HepG2 (cell line): ENCODE results near the gene TMEM238. TPM values are rescaled to one million over a fixed set of nuclear protein-coding genes. Genes with fewer than 3 reads are reported as not detected.

Experiments
- DMAP1 ChIP-seq: IDR thresholded peaks from 2 replicates; pipeline ENCODE4 v1.6.1; 2016
- MAF1 ChIP-seq: sonication (generic); formaldehyde crosslinking; IDR thresholded peaks from 2 replicates; pipeline ENCODE4 v1.5.0; 2020; ENCODE audit warnings: missing genetic modification reagents, borderline replicate concordance
- SMAD9 ChIP-seq: sonication (generic); formaldehyde crosslinking; IDR thresholded peaks from 2 replicates; pipeline ENCODE4 v1.5.1; 2020; ENCODE audit warnings: mild to moderate bottlenecking, missing genetic modification reagents
- SOX5 ChIP-seq: IDR thresholded peaks from 2 replicates; pipeline ENCODE4 v1.6.1; 2016; ENCODE audit warnings: borderline replicate concordance
- STAG1 ChIP-seq: sonication (generic); formaldehyde crosslinking; IDR thresholded peaks from 2 replicates; pipeline ENCODE4 v1.4.0; 2020; ENCODE audit warnings: missing genetic modification reagents
- SUZ12 ChIP-seq: fragments of 150-350 bp; IDR thresholded peaks from 2 replicates; pipeline ENCODE4 v1.6.1; 2014; ENCODE audit warnings: low read depth, low read length
- TSC22D2 ChIP-seq: sonication (generic); formaldehyde crosslinking; IDR thresholded peaks from 2 replicates; pipeline ENCODE4 v1.5.1; 2020; ENCODE audit warnings: missing genetic modification reagents, mild to moderate bottlenecking, borderline replicate concordance
- ZBTB38 ChIP-seq: sonication (generic); formaldehyde crosslinking; IDR thresholded peaks from 2 replicates; pipeline ENCODE4 v1.5.1; 2020; ENCODE audit warnings: mild to moderate bottlenecking, missing genetic modification reagents
- ZFAT ChIP-seq: sonication (generic); formaldehyde crosslinking; conservative IDR thresholded peaks from 2 replicates; pipeline ENCODE4 v1.8.1; 2023; ENCODE audit warnings: missing genetic modification reagents, inconsistent platforms
- ZNF124 ChIP-seq: sonication (generic); formaldehyde crosslinking; IDR thresholded peaks from 2 replicates; pipeline ENCODE4 v1.4.0; 2020; ENCODE audit warnings: missing genetic modification reagents
- ZNF224 ChIP-seq: sonication (generic); formaldehyde crosslinking; IDR thresholded peaks from 2 replicates; pipeline ENCODE4 v1.5.0; 2020; ENCODE audit warnings: mild to moderate bottlenecking, missing genetic modification reagents
- ZNF350 ChIP-seq: sonication (generic); formaldehyde crosslinking; IDR thresholded peaks from 2 replicates; pipeline ENCODE4 v1.4.0; 2020; ENCODE audit warnings: mild to moderate bottlenecking, low read depth, missing genetic modification reagents, borderline replicate concordance
- polyA plus RNA-seq, 8 experiments: library from polyadenylated mRNA; depleted of rRNA in 3 of 8; stranded (reverse) in 7 of 8; unstranded in 1 of 8; fragments of >200 nt; fragmentation: Illumina TruSeq in 4 of 8; extraction: Trizol in 4 of 8; gene quantifications; 2 replicates each; pipeline versions ENCODE4 v1.2.1 to v1.2.3, GENCODE V29; 2011 to 2016; ENCODE audit warnings: low read depth in 4 of 8, missing spikeins in 1 of 8, mixed read lengths in 1 of 8; ENCODE audit not compliant: insufficient read depth in 1 of 8
- total RNA-seq, 5 experiments: library from RNA; depleted of rRNA; stranded (reverse); fragments of >200 nt; fragmentation: Illumina TruSeq; extraction: Trizol; gene quantifications; 2 replicates each; pipeline ENCODE4 v1.2.3, GENCODE V29; 2016; ENCODE audit warnings: low read depth in 1 of 5
- TF ChIP-seq, protein P1 (sequence below): sonication (generic); formaldehyde crosslinking; IDR thresholded peaks from 2 replicates; pipeline ENCODE4 v1.5.1; 2020; ENCODE audit warnings: mild to moderate bottlenecking, missing genetic modification reagents
- TF ChIP-seq, protein P2 (sequence below): sonication (generic); formaldehyde crosslinking; IDR thresholded peaks from 2 replicates; pipeline ENCODE4 v1.4.0; 2020; ENCODE audit warnings: mild to moderate bottlenecking, missing genetic modification reagents
- TF ChIP-seq, protein P3 (sequence below): IDR thresholded peaks from 2 replicates; pipeline ENCODE4 v1.6.1; 2012; ENCODE audit warnings: low read depth, low read length, improper control_type of control experiment
- TF ChIP-seq, protein P4 (sequence below): sonication (generic); formaldehyde crosslinking; IDR thresholded peaks from 2 replicates; pipeline ENCODE4 v1.5.0; 2020; ENCODE audit warnings: mild to moderate bottlenecking, missing genetic modification reagents
- TF ChIP-seq, protein P5 (sequence below): sonication (generic); formaldehyde crosslinking; IDR thresholded peaks from 2 replicates; pipeline ENCODE4 v1.4.0; 2020; ENCODE audit warnings: missing genetic modification reagents

Gene TMEM238
- total and polyA plus RNA-seq, 2 of the 13 experiments (the other 11 are each of a cell fraction or from before 2014, with no cell fraction given): not detected

DNA sequence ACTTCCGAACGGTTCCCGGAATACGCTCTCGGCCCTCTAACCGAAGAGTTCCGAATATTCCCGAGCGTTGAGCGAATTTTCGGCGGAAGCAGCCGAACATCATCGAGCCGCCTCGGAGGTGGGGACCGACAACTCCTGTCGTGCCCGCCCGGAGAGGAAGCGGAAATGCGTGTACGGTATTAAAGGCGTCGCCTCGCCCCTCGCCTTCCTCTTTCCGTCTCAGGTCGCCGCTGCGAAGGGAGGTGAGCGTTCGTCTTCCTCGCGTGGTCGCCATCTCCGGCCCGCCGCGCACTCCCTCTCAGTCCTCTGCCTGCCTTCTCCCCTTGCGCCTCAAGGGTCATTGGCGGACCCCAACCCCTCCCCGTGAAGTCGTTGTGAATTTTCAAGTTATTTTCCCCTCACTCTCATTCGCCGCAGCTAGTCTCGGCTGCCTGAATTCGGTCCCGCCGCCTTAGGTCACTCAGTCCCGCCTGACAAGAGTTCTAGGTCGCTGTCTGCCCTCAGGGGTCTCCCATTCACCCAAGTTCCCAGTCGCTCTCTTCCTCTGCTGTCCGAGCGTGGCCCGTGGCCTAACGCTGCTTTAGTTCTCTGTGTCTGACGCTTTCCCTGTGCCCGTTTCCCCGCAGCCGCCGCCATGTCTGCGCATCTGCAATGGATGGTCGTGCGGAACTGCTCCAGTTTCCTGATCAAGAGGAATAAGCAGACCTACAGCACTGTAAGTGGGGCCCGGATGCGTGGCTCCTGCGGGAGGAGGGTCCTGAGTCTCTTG lies 1.8 kb upstream of the TMEM238 start, which contains the start of gene RPL28 (continued):
- TF ChIP-seq MAF1 (CRISPR knock-in tag): peak; percentile 77
- TF ChIP-seq, protein P1, sequence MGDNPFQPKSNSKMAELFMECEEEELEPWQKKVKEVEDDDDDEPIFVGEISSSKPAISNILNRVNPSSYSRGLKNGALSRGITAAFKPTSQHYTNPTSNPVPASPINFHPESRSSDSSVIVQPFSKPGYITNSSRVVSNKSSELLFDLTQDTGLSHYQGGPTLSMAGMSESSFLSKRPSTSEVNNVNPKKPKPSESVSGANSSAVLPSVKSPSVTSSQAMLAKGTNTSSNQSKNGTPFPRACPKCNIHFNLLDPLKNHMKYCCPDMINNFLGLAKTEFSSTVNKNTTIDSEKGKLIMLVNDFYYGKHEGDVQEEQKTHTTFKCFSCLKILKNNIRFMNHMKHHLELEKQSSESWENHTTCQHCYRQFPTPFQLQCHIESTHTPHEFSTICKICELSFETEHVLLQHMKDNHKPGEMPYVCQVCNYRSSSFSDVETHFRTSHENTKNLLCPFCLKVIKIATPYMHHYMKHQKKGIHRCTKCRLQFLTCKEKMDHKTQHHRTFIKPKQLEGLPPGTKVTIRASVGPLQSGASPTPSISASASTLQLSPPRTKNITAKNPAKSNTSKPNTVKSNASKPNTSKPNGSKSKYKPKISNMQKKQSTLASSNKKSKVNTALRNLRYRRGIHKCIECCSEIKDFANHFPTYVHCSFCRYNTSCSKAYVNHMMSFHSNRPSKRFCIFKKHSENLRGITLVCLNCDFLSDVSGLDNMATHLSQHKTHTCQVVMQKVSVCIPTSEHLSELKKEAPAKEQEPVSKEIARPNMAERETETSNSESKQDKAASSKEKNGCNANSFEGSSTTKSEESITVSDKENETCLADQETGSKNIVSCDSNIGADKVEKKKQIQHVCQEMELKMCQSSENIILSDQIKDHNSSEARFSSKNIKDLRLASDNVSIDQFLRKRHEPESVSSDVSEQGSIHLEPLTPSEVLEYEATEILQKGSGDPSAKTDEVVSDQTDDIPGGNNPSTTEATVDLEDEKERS: peak; percentile 75; the same call in 1 of the 2 replicates
- 0 out of 2 replicates have a peak, but pooled peaks have one; percentile 54 for TF ChIP-seq ZNF124 (CRISPR knock-in tag)
- TF ChIP-seq ZFAT: no peak
- peak; percentile 95 for TF ChIP-seq DMAP1
- TF ChIP-seq, protein P2, sequence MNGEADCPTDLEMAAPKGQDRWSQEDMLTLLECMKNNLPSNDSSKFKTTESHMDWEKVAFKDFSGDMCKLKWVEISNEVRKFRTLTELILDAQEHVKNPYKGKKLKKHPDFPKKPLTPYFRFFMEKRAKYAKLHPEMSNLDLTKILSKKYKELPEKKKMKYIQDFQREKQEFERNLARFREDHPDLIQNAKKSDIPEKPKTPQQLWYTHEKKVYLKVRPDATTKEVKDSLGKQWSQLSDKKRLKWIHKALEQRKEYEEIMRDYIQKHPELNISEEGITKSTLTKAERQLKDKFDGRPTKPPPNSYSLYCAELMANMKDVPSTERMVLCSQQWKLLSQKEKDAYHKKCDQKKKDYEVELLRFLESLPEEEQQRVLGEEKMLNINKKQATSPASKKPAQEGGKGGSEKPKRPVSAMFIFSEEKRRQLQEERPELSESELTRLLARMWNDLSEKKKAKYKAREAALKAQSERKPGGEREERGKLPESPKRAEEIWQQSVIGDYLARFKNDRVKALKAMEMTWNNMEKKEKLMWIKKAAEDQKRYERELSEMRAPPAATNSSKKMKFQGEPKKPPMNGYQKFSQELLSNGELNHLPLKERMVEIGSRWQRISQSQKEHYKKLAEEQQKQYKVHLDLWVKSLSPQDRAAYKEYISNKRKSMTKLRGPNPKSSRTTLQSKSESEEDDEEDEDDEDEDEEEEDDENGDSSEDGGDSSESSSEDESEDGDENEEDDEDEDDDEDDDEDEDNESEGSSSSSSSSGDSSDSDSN (CRISPR knock-in tag): peak; percentile 86
- TF ChIP-seq, protein P3, sequence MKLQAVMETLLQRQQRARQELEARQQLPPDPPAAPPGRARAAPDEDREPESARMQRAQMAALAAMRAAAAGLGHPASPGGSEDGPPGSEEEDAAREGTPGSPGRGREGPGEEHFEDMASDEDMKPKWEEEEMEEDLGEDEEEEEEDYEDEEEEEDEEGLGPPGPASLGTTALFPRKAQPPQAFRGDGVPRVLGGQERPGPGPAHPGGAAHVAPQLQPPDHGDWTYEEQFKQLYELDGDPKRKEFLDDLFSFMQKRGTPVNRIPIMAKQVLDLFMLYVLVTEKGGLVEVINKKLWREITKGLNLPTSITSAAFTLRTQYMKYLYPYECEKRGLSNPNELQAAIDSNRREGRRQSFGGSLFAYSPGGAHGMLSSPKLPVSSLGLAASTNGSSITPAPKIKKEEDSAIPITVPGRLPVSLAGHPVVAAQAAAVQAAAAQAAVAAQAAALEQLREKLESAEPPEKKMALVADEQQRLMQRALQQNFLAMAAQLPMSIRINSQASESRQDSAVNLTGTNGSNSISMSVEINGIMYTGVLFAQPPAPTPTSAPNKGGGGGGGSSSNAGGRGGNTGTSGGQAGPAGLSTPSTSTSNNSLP: no peak
- TF ChIP-seq ZBTB38 (CRISPR knock-in tag): peak; percentile 65; the same call in 1 of the 2 replicates
- peak; percentile 84 for TF ChIP-seq TSC22D2 (CRISPR knock-in tag)
- peak; percentile 92 for TF ChIP-seq ZNF350 (CRISPR knock-in tag)
- no peak for TF ChIP-seq SUZ12
- no peak for TF ChIP-seq SMAD9 (CRISPR knock-in tag)
- TF ChIP-seq, protein P4, sequence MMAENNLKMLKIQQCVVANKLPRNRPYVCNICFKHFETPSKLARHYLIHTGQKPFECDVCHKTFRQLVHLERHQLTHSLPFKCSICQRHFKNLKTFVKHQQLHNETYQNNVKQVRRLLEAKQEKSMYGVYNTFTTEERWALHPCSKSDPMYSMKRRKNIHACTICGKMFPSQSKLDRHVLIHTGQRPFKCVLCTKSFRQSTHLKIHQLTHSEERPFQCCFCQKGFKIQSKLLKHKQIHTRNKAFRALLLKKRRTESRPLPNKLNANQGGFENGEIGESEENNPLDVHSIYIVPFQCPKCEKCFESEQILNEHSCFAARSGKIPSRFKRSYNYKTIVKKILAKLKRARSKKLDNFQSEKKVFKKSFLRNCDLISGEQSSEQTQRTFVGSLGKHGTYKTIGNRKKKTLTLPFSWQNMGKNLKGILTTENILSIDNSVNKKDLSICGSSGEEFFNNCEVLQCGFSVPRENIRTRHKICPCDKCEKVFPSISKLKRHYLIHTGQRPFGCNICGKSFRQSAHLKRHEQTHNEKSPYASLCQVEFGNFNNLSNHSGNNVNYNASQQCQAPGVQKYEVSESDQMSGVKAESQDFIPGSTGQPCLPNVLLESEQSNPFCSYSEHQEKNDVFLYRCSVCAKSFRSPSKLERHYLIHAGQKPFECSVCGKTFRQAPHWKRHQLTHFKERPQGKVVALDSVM (CRISPR knock-in tag): no peak; the same call in 1 of the 2 replicates
- 0 out of 2 replicates have a peak, but pooled peaks have one; percentile 58 for TF ChIP-seq ZNF224 (CRISPR knock-in tag)
- TF ChIP-seq, protein P5, sequence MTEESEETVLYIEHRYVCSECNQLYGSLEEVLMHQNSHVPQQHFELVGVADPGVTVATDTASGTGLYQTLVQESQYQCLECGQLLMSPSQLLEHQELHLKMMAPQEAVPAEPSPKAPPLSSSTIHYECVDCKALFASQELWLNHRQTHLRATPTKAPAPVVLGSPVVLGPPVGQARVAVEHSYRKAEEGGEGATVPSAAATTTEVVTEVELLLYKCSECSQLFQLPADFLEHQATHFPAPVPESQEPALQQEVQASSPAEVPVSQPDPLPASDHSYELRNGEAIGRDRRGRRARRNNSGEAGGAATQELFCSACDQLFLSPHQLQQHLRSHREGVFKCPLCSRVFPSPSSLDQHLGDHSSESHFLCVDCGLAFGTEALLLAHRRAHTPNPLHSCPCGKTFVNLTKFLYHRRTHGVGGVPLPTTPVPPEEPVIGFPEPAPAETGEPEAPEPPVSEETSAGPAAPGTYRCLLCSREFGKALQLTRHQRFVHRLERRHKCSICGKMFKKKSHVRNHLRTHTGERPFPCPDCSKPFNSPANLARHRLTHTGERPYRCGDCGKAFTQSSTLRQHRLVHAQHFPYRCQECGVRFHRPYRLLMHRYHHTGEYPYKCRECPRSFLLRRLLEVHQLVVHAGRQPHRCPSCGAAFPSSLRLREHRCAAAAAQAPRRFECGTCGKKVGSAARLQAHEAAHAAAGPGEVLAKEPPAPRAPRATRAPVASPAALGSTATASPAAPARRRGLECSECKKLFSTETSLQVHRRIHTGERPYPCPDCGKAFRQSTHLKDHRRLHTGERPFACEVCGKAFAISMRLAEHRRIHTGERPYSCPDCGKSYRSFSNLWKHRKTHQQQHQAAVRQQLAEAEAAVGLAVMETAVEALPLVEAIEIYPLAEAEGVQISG (CRISPR knock-in tag): peak; percentile 88
- TF ChIP-seq SOX5: peak; percentile 30; the same call in 1 of the 2 replicates
- TF ChIP-seq STAG1: peak; percentile 5; the same call in 1 of the 2 replicates
